HT-29 (cell line): ENCODE measurements around the gene LNPEP. TPM values are rescaled to one million over a fixed set of nuclear protein-coding genes. Genes with fewer than 3 reads are reported as not detected.

ENCODE experiments used
- small RNA-seq: library from RNA; depleted of rRNA; stranded (forward); fragments of <200 nt; gene quantifications from one replicate; pipeline ENCODE3, GENCODE V24; 2014
- total RNA-seq: library from RNA; depleted of rRNA; stranded (reverse); fragments of >200 nt; shearing (Covaris generic); gene quantifications from 2 replicates; pipeline ENCODE4 v1.2.3, GENCODE V29; 2014; rRNA removed

The LNPEP gene
- total RNA-seq, 1 experiment from 2014 or later: 7.8 TPM

Small RNA genes lying within 50 kb of the gene (small RNA-seq; reads per million reads assigned to genes)
- gene RF00019: not detected

Other genes starting within 250 kb of the LNPEP start
- 5.6 and 5.8 TPM in 2 replicates for gene ERAP1, start 128.1 kb upstream of the LNPEP start, total RNA-seq
- 23.3 and 31.6 TPM in 2 replicates for gene ERAP2, start 59.6 kb upstream of the LNPEP start, total RNA-seq
- gene LIX1, start 206.5 kb downstream of the LNPEP start, total RNA-seq: not detected in 2 replicates
- gene RIOK2, start 247.2 kb downstream of the LNPEP start, total RNA-seq: 10.6 and 13.4 TPM in 2 replicates